ENCODE results near the gene SPOCK3.

SPOCK3 gene

DNA sequence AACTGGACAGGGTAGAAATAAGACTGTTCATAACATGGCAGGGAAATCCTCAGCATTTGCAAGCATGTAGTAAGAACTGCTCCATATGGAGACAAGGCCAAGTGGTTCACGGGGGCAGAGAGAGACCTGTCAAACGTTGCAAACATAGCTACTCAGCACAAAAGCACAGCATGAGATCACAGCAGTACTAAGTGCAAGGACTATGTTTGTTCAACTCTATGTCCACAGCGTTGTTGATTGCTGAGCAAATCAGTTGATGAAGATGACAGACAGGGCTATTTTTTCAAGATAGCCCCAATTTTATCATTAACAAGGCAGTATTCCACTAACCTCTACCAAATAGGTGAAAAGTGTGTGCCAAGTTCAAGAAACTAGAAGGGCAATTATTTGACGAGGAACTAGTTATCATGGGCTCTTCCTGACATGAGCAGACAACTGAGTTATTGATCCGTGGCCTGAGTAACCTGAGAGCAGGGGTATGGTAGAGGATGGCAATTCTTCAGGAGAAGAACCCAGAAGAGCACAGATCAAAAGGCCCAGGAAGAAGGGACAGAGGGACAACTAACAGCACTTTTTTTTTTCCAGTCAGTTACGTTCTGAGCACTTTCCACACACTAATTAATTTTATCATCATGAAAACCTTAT, 57.4 kb downstream of the SPOCK3 start:
- no peak for DNase-seq (ENCODE audit: low spot score)

DNA sequence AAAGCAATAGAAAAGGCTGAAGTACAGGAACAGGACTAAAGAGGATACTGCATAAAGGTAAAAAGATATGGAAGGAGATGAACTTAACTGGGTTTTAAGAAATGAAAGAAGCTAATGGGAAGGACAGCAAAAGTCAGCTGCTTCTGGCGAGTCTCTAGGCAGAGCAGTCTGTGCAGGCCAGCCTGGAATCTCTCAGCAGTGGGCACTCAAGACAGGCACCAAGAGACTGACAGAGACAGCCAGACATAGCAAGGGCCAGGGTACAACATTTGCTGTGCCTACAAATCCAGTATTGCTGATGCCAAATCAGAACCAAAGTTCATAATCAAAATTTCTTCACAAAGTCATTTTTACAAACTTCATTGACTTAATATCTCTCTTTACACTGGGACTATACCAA, 62.4 kb downstream of the SPOCK3 start:
- no peak for DNase-seq (ENCODE audit: low spot score)

DNA sequence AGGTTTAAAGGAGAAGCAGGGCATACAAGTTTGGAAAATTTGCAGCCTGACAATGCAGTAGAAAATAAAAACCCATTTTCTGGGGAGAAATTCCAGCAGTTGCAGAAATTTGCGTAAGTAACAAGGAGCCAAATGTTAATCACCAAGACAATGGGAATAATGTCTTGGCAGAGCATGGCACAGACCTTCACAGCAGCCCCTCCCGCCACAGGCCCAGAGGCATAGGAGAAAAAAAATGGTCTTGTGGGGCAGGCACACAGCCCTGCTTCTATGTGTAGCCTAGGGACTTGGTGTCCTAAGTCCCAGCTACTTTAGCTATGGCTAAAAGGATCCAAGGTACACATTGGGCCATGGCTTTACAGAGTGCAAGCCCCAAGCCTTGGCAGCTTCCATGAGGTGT, 65.7 kb downstream of the SPOCK3 start:
- DNase-seq (ENCODE audit: low spot score): no peak

DNA sequence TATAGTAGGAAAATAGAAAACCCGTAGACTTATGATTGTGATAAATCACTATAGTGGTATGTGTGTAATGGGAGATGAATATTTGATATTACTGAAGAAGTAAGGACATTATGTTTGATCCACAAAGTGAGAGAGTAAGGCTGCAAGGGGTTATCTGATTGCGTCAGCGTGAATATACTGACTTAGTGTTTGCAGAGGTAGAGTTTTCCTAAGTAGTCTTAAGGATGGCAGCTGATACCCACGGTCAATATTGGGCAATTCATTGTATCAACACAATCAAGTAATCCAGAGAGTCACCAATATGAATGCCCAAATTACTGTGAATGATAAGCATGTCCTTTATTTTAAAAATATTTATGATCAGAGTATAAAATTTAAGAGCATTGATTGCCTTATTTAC, 83.7 kb downstream of the SPOCK3 start:
- DNase-seq (ENCODE audit: low spot score): no peak

DNA sequence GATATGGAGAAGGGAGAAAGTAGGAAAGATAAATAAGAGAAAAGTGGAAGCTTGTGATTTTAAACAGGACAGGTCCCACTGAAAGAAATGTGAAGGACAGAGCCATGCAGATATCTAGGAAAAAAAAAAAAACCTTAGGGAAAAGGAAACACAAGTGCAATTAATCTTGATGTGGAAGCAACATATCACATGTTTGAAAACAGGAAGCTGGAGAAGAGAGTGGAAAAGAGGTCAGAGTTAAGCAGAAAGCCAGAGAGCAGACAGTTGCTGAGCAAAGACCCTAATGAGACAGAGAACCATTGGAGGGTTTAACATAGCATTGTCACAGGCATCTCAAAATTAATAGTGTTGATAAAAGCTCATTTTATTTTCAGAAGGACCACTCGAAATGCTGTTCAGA, 89.7 kb downstream of the SPOCK3 start:
- no peak for DNase-seq (ENCODE audit: low spot score)

DNA sequence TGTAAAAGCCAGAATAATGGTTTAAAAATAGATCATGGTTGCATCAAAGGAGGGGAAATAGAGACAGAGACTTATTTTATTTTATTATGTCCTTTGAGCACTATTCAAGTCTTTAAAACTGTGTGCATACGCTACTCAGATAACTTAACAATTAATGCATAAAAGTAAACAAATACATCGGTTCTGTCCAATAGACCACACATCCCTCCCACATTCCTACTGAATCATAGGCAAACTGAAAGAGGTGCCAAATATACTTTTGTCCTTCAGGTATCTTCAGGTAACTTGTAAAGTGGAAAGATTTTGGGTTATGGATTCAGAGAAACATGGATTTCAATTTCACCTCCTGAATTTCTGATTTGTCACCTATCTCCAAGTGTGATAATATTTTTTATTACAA, 91.3 kb downstream of the SPOCK3 start:
- DNase-seq (ENCODE audit: low spot score): no peak

DNA sequence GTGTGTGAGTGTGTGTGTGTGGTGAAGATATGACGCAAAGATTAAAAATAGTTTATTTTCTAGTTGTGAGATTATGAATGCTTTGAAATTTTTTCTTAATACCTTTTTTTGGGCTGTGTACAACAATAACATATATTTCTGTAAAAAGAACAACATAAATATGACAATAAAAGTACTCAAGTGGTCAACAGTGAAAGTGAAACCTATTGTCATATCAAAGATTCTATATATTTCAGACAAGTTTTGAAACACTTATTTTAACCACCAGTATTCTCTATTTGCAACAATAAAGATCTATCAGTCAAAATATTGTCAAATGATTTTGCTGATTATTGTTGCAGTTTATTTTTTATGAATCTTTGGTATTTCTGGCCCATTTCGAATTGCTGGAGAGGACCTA, 98.0 kb downstream of the SPOCK3 start:
- no peak for DNase-seq (ENCODE audit: low spot score)

DNA sequence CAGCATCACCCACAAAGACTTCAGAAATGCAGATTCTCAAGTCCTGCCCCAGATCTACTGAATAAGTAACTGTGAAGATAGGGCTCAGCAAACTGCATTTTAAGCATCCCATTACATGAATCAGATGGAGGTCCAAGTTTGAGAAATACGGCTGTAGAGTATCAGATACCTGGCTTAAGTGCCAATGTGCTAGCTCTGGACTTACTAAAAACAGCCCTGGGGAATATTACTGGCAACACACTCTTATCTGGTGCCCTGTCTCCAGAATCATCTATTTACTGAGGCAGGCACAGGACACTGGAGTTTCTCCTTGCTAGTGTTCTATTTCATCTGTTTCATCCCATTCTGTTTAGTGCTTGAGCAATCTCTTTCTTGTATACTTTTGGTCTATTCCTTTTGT, 105.1 kb downstream of the SPOCK3 start:
- DNase-seq (ENCODE audit: low spot score): no peak

DNA sequence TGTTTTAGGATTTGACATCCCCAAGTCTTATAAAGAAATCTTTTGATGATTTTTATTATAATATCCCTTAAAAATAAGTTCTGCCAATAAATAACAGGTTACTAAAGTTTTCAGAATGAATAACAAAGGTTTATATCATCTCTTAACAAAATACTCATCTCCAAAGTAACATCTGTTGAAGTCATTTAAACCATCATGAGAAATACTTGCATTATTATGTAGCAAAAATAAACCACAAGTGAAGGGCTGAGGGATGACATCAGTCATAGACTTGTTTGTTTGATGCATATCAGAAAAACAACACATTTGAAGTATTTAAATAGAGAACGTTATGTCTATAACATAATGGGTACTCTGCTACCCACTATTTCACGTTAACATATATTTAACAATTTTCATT, 114.9 kb downstream of the SPOCK3 start:
- DNase-seq (ENCODE audit: low spot score): no peak

DNA sequence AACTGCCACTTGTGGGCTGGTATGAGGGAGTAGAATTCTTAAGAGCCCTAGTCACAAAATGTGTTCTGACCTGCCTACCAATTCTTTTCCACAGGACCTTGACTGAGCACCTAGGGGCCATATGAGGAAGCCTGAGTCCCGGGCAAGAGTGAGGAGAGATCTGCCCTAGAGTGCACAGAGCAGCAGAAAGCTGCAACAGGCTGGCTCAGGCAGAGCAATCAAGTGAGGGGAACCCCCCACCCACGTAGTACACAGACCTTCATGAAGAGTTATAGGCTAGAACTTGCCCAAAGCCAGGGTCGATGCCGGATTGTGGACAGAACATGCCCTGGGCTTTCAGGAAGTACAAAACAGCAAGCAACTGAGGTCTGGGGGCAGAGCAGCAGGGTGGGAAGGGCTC, 117.0 kb downstream of the SPOCK3 start:
- DNase-seq (ENCODE audit: low spot score): no peak

DNA sequence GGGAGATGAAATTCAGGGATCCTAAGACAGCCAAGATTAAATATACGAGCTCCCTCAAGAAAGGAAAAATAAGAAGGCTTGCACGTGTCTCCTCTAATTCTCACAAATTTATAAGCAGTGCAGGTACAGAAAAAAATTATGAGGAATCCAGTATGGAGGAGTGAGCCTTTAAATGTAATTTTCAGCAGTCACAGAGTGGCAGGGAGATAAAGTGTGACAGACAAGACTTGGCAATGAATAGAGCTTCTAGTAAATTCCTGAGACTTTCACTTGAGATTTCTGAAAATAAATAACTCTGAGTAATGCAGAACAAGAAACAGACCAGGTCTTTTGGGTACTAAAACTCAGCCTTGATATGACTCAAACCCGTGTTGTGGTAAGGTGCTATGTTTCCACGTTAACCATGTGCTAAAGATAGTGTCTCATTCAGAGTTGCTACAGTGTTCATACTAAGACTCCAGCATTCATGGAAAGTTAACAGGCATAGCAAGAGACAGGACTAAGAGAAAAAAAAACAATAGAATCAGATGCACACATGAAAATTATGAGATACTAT, 119.8 kb downstream of the SPOCK3 start:
- DNase-seq (ENCODE audit: low spot score): peak; percentile 3

DNA sequence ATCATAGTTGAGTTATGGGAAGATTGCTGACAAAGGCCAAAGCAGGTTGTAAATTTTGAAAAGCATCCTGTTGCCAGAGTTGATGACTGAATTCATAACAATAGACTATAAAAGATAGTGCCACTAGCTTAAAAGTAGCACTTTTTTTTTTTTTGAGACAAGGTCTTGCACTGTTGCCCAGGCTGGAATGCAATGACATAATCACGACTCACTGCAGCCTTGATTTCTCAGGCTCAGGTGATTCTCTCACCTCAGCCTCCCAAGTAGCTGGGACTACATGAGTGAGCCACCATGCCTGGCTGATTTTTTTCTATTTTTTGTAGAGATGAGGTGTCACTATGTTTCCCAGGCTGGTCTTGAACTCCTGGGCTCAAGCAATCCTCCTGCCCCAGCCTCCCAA, 122.7 kb downstream of the SPOCK3 start:
- no peak for DNase-seq (ENCODE audit: low spot score)

DNA sequence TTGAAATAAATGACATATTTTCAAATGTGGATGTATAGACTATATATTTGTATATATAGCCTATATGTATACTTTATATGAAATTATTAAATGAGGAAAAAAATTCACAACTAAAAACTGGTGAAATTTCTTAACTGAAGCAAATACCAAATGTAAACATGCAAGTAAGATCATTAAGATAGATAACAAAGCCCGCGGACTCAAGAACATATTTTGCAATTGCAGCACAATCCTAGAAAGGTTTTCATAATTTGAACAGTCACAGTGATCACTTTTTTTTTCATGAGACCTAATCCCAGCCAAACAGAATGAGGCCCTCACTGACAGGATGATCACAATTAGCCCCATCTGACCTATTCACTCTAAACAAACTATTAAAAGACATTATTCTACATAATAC, 123.2 kb downstream of the SPOCK3 start:
- no peak for DNase-seq (ENCODE audit: low spot score)

DNA sequence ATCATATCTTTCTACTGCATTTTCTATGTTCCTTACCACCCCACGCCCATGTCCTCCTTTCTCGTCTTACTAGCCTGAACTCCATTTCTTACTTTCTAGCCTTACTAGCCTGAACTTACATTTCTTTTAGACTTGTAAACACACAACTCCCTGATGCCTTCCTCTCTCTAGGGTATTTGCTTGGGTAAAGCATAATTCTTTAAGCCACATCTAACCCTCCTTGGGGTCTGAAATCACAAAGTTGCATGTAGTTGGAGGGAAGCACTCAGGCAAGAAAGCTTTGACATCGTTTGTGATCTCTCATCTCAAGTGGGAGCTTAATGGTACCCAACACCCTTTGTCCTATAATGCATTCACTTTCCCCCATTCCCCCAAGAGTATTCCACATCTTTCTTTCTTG, 124.4 kb downstream of the SPOCK3 start:
- DNase-seq (ENCODE audit: low spot score): no peak

DNA sequence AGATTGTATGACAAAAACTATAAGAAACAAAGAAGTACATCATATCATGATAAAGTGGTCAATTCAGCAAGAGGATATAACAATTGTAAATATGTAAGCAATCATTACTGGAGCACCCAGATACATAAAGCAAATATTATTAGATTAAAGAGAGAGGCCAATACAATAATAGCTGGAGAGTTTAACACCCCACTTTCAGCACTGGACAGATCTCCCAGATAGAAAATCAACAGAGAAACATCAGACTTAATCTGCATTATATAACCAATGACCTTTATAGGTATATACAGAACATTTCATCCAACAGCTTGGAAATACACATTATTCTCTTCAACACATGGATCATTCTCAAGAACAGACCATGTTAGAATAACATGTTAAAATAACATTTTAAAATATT, 128.4 kb downstream of the SPOCK3 start:
- no peak for DNase-seq (ENCODE audit: low spot score)

DNA sequence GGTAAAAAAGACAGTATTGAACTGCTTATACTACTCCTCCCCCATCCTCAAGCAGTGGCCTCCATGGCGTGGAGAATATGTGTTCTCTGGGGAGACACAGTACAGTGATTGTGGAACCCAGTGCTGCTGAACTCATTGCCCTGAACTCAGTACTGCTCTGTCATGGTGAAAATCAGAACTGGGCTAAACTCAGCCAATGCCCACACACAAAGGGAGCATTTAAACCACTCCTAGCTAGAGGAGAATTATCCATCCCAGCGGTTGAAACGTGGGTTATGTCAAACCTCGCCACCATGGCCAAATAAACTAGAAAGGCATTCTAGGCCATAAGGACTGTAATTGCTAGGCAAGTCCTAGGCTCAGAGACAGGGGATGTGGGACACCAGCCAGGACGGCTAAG, 131.8 kb downstream of the SPOCK3 start:
- no peak for DNase-seq (ENCODE audit: low spot score)

DNA sequence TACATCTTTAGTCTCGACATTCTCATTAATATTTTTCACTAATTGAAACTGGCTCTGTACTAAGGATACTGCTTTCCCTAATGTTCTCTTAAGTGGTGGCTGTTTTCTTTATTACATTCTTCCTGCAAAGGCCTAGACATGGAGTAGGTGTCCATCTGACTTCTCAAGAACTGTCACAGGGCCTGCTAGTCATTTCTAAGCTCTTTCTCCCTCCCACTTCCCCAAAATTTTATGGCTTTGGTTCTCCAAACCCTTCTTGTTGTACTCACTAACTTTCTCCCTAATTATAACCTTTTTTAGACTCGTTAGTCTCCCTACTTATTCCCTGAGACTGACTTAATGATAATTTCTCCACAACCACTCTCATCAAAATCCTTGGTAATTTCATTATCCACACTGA, 133.3 kb downstream of the SPOCK3 start:
- DNase-seq (ENCODE audit: low spot score): no peak

DNA sequence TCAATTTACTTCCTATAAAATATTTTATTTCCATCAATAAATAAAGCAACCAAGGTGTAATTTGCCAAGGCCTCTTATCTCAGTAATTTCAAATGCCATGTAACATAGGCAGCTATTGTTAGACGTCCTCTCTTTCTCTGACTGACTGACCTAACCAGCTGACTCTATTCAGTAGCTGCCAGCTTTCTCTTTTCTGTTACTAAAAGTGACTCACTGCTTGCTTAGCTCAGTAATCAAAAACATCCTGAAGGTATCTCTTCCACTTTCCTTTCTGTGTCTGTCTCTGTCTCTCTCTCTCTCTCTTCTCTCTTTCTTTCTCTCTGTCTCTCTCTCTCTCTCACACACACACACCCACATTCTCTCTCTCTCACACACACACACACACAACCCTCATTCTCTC, 134.2 kb downstream of the SPOCK3 start:
- DNase-seq (ENCODE audit: low spot score): peak; percentile 43

DNA sequence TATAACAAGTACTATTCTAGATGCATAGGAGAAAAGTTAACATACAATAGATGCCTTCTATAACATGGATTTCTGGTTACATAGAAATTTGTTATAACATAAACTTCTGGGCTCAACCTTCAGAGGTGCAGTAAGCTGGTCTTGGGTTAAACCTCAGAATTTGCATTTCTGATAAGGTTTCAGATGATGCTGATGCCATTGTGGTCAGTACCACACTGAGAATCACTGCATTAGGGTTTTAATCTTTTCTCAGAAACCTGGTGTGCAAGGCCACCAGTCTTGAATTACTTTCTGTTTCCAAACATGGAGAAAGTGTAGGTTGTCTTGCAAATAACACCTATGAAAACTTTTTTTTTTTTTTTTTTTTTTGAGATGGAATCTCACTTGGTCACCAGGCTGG, 146.2 kb downstream of the SPOCK3 start:
- no peak for DNase-seq (ENCODE audit: low spot score)

DNA sequence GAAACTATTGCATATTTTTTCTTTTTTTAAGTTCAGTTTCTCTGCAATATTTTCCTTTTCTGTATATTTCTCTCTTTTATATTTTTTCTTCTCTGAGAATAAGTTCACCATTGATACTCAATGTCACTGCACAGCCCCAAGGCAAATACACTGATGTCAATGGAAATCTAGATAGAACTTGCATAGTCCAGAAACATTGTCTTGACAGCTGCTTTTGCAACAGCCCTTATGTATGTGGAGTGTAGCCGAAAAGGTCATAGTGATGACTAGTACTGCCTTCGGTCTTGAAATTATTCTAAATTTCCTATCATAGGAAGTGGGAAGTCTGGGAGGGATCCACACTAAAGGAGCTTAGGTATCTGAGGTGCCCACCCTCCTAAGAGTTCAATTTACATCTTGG, 150.0 kb downstream of the SPOCK3 start:
- DNase-seq (ENCODE audit: low spot score): no peak

DNA sequence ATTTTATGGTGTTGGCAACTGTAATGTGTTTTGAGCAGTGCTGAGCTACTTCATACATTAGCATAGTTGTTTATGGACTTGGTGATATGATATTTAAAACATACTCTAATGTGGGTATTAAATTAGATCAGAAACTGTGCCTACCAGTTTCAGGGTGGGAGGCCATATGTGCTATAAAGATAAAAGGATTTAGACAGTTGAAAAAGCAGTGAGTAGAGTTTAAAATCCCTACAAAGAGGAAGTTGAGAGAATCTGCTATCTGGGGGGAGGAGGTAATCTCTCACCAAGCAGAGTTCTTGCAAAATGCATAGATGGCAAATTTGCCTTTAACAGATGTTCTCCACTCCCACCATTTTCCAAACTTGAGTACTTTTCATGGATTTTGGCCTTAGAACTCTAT, 154.5 kb downstream of the SPOCK3 start:
- DNase-seq (ENCODE audit: low spot score): no peak

DNA sequence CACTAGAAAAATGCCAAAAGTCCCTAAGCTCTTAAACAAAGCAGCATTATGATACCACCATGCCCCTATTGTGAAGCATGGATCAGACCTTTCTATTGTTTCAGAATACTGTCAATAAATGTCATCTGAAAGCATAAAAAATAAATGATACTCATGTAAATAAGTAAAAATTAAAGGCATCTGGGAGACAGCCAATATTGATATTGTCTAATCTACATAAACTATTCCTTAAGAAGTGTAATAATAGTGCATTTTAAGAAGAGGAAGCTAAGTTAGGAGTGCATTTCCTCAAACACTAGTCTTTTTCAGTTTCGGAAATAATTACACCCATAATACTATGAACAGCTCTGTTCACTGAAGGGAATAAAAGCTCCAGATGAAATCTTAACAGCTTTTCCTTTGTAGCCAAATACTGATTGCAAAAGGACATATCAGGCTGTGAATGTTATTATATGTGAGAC, 181.6 kb downstream of the SPOCK3 start:
- DNase-seq (ENCODE audit: low spot score): no peak

DNA sequence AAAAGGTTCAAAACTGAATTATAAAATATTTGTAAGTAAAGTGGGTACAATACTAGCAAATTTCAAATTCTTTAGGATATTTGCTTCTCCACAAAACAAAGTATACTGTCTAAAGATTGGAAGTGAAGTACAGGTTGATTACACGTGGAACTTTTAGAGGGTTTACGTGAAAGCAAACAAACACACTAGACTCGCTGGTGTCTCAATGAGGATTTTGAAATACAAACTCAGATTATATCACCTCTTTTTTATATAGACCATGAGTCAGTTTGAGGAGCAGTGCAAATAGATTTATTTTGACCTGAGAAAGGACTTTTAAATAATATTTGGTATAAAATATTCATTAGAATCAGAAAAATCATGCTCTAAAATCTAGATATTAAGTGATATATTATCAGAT, 185.0 kb downstream of the SPOCK3 start:
- no peak for DNase-seq (ENCODE audit: low spot score)

DNA sequence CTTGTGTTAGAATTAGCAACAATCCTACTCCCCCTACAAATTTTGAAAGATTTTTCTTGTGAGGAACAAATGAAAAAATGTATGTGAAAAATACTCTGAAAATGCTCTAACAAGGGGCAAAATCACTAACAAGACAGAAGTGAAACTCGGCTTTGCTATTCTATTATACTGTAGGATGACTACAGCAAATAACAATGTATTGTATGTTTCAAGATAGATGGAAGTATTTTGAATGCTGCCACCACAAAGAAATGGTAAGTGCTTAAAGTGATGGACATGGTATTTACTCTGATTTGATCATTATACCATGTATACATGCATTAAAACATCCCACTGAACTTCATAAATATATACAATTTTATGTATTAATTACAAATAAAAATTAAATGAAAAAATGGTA, 192.8 kb downstream of the SPOCK3 start:
- DNase-seq (ENCODE audit: low spot score): no peak

DNA sequence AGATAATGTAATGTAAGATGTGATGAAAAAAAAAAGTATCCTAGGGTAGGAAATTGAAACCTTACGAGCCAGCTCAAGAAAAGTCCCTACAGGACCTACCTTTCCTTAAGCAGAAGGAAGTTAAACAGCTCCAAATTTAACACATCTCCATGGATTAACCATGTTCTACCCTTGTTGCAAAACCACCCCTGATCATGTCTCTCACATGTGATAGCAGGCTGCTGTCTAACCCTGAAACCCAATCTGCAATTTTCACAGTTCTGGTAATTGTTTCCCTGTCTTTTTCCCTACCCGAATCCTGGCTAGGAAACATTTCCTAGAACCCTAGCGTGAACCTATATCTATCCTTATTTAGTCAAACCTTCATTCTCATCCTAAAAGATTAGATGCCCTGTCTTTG, 198.9 kb downstream of the SPOCK3 start:
- no peak for DNase-seq (ENCODE audit: low spot score)

All from RKO (cell line).